GM18507 (cell line): ENCODE results near the gene ABLIM3.
"Not testable (repeated sequence)": the region's sequence is repeated elsewhere in the genome, so short reads cannot be mapped to it uniquely, and the experiment has no call there.

Experiments
- DNase-seq: peaks from one replicate; pipeline ENCODE4 v3.0.0; 2011; ENCODE audit warnings: low read depth; ENCODE audit not compliant: insufficient read length; ENCODE audit errors: extremely low spot score
- FAIRE-seq: peaks from 2 replicates; lab custom pipeline; 2011; peaks lifted over from hg19 to GRCh38; lab: Jason Lieb, UNC

Gene ABLIM3

GRCh38 chr5:149268928-149269557, 127.8 kb downstream of the ABLIM3 start:
- FAIRE-seq (peak; percentile 52), DNase-seq (peak; percentile 12)

GRCh38 chr5:149271195-149271715, 130.0 kb downstream of the ABLIM3 start:
- FAIRE-seq, result no peak
- DNase-seq, result no peak

GRCh38 chr5:149271716-149272563, 130.6 kb downstream of the ABLIM3 start, which contains the start of gene AFAP1L1:
Gene AFAP1L1 (plus strand): TSS chr5:149271859. CDS start chr5:149271969, 110 bp downstream.
- no peak for DNase-seq
- no peak for FAIRE-seq

- FAIRE-seq, DNase-seq: not testable (repeated sequence)
Measured at GRCh38 chr5:149272781-149273180, 131.5 kb downstream of the ABLIM3 start.

GRCh38 chr5:149273237-149273636, 131.9 kb downstream of the ABLIM3 start:
- FAIRE-seq (no peak), DNase-seq (no peak)

GRCh38 chr5:149273950-149274349, 132.7 kb downstream of the ABLIM3 start:
- DNase-seq (no peak), FAIRE-seq (no peak)

- DNase-seq, result no peak
- FAIRE-seq, result no peak
Measured at GRCh38 chr5:149274939-149275338, 133.6 kb downstream of the ABLIM3 start.

- FAIRE-seq (no peak), DNase-seq (no peak)
Measured at GRCh38 chr5:149277801-149278200, 136.5 kb downstream of the ABLIM3 start.

GRCh38 chr5:149278451-149279210, 137.3 kb downstream of the ABLIM3 start:
- FAIRE-seq, result no peak
- no peak for DNase-seq

- DNase-seq (no peak), FAIRE-seq (no peak)
Measured at GRCh38 chr5:149279661-149280060, 138.4 kb downstream of the ABLIM3 start.

GRCh38 chr5:149280124-149280523, 138.8 kb downstream of the ABLIM3 start:
- no peak for DNase-seq
- FAIRE-seq, result no peak

- DNase-seq, result no peak
- FAIRE-seq, result no peak
Measured at GRCh38 chr5:149280802-149281201, 139.5 kb downstream of the ABLIM3 start.

GRCh38 chr5:149282027-149282965, 141.0 kb downstream of the ABLIM3 start:
- FAIRE-seq, result no peak
- no peak for DNase-seq

- no peak for FAIRE-seq
- DNase-seq, result no peak
Measured at GRCh38 chr5:149282966-149283332, 141.7 kb downstream of the ABLIM3 start.

- no peak for DNase-seq
Measured at GRCh38 chr5:149283626-149284480, 142.6 kb downstream of the ABLIM3 start.

GRCh38 chr5:149284501-149284900, 143.2 kb downstream of the ABLIM3 start:
- no peak for DNase-seq
- FAIRE-seq, result no peak

More at GRCh38 chr5:149283626-149284480, 142.6 kb downstream of the ABLIM3 start:
- no peak for FAIRE-seq

- DNase-seq (no peak), FAIRE-seq (no peak)
Measured at GRCh38 chr5:149285153-149285552, 143.9 kb downstream of the ABLIM3 start.

GRCh38 chr5:149288436-149288835, 147.1 kb downstream of the ABLIM3 start:
- DNase-seq (no peak), FAIRE-seq (no peak)
